ENCODE measurements around the gene MED12. TPM values are rescaled to one million over a fixed set of nuclear protein-coding genes. Genes with fewer than 3 reads are reported as not detected.

The MED12 gene
- total RNA-seq: 34.7 and 49.1 TPM in 2 replicates

DNA sequence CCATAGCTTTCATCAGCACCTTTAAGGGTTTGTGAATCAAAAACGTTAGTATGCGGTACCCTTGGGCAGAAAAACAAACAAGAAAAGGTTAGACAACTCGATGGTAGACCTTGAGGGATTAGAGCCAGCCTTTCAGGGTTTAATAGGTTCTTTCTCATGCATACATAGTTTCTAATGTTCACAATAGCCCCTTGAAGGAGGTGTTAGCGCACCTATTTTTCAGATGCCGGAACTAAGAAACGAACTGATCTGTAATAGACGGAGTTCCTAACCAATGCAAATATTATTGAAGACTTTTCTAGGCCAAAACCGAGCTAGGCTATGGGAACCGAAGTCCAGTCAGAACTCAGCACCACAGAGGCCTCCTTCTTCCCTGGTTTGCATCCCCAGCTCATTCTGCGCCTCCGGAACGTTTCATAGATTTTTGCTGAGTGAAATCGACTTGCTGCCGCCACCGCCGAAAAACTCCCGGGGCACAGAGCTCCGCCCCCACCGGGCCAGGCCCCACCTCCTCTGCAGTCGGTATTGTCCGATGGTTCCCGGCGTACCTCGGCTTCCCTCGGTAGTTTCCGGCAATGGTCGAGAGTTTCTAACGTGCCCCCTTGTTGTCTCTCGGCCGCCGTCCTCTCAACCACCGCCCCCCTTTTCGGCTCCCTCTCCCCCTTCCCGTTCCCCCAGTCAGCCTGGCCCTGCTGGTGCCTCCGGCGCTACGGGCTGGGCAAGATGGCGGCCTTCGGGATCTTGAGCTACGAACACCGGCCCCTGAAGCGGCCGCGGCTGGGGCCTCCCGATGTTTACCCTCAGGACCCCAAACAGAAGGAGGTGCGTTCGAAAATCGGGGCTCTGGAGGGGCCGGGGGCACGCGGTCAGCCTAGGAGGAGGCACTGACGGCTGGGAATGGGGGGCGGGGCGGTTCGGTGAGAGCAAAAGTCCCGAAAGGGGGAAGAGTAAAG is at the start of gene MED12:
Gene MED12, plus strand, starts transcription at position 565 of the 953 bp plus-strand sequence. Its CDS starts 159 bp downstream, at position 724.

DNA sequence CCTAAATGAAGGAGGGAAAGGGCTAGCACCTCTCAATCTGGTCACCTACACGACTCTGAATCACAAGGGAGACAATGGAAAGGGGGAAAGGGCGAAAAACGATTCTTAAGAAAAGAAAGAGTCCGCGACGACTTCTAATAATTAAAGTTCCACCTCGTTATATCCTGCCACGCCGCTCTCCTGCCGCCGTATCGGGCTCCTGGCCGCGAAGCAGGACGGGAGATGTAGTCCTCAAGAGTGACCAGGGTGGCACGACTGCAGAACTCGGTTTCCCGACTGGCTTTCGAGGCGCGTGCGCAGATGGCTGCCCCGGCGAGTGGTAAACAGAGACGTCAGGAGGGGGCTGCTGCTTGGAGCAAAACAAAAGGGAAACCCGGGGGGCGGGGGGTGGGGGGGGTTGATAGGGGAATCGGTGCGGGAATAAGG is 22.8 kb upstream of the MED12 start, which contains the start of gene FOXO4:
Gene FOXO4, plus strand, starts transcription at position 297 of the 426 bp plus-strand sequence. CDS start 678 bp downstream, outside the sequence.

DNA sequence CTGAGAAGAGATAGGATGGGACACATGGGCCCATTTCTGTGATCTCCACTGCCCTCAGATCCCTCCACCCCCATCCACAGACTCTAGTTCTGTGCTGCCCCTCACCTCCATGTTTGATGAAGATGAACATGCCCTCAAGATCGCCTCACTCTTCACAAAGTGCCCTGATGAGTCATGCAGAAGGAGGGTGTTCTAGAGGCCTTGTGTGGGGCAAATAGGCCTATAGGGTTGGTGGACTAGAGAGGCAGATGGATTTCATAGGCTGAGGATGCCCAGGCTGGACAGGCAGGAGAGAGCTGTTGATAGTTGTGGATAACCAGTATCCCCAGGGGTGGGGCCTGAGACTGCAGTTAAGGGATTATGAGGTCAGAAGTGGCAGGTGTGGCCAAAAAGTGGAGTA is 12.0 kb upstream of the MED12 start, which contains the start of gene CXorf65:
Gene CXorf65, minus strand, starts transcription at position 314 of the 400 bp plus-strand sequence. Its CDS starts 184 bp downstream, at position 130.

DNA sequence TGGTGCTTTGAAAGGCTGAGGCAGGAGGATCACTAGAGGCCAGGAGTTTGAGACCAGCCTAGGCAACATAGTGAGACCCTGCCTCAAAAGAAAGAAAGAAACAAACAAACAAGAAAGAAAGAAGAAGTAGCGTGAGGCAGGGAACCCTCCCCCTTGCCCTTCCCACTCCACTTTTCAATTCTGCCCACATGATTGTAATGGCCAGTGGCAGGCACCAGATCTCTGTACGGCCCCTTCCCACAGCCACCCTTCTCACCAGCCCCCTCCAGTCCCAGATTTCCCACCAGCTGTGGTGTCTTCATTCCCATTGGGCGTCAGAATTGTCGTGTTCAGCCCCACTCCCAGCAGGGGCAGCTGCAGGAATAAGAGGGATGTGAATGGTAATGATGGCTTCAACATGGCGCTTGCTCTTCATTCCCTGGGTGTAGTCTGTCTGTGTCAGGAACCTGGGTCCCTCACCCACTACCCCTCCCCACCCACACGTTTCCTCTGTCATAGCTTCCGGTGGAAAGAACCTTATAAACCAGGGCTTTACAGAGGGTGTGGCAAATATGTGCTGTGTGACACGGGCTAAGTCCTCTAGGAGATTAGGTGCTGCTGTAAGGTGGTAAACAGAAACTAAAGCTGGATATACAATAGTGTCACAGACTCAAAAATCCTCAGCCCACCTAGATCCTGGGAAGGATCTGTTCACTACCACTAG is 7.1 kb upstream of the MED12 start, which contains the start of gene IL2RG:
Gene IL2RG, minus strand, starts transcription at position 437 of the 703 bp plus-strand sequence. Its CDS starts 38 bp downstream, at position 399.

DNA sequence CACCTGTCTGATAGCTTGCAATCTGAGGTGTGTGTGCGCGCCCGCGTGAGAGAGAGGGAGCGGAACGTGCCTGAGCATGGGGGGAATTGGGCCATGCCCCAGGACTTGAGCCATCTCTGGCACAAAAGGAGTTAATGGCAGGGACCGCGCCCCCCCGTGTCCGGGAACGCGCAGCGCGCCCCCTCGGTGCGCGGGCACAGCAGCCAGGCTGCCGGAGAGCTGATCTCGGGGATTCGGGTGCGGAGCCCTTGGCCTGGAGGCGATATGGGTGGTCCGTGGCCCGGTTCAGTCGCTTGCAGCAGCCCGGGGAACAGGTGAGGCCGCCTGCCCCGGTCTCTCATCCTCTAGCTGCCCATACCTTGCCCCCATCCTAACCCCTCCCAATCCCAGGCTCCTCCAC is 26.3 kb downstream of the MED12 start, which contains the start of gene NLGN3:
Gene NLGN3, plus strand, starts transcription at position 191 of the 400 bp plus-strand sequence. CDS start 2,909 bp downstream, outside the sequence.

Small RNA genes within 50 kb of the gene (small RNA-seq; reads per million reads assigned to genes)
- 0.09 reads per million for gene CXorf65

Other genes with a start within 250 kb of the MED12 start
- gene TEX11, start 209.9 kb upstream of the MED12 start, total RNA-seq: not detected in 2 replicates
- not detected in 2 replicates for gene SLC7A3, start 187.5 kb upstream of the MED12 start, total RNA-seq
- 81.3 and 95.1 TPM in 2 replicates for gene SNX12, start 50.3 kb upstream of the MED12 start, total RNA-seq
- gene FOXO4, start 22.7 kb upstream of the MED12 start, total RNA-seq: 13.7 and 18.7 TPM in 2 replicates
- gene CXorf65, start 11.9 kb upstream of the MED12 start, total RNA-seq: not detected in 2 replicates
- gene IL2RG, start 7.0 kb upstream of the MED12 start, total RNA-seq: not detected in 2 replicates
- gene NLGN3, start 26.2 kb downstream of the MED12 start, total RNA-seq: 0.33 and 0.79 TPM in 2 replicates
- not detected in 2 replicates for gene GJB1, start 104.6 kb downstream of the MED12 start, total RNA-seq
- gene ZMYM3, start 135.5 kb downstream of the MED12 start, total RNA-seq: 18.1 and 28.5 TPM in 2 replicates
- gene NONO, start 165.0 kb downstream of the MED12 start, total RNA-seq: 382 and 528 TPM in 2 replicates
- gene ITGB1BP2, start 183.2 kb downstream of the MED12 start, total RNA-seq: 0.98 and 3.1 TPM in 2 replicates
- gene TAF1, start 247.8 kb downstream of the MED12 start, total RNA-seq: 17.1 and 38.9 TPM in 2 replicates